A549 (cell line): Measurements from ENCODE around the gene LRFN3. TPM values are rescaled to one million over a fixed set of nuclear protein-coding genes. Genes with fewer than 3 reads are reported as not detected.
A peak's percentile ranks its signal among the peaks of the same experiment; 100 is the strongest.

Experiments used
- ATAC-seq, 2 experiments: fragments of 200-7000 bp in 1 of 2; fragments of >200 bp in 1 of 2; cut with Nextera tagmentation in 1 of 2; cut with Tn5 transposase in 1 of 2; 3 replicates each; pipeline versions ENCODE4 v1.8.0 to v1.9.1; 2018 to 2020; ENCODE audit warnings: mild to moderate bottlenecking in 1 of 2, moderate library complexity in 1 of 2
- CTCF ChIA-PET: fragments of 300-600 bp; sonication (Branson Sonifier 250); formaldehyde crosslinking; extraction: SDS; loops from one replicate; lab custom pipeline; 2021; ENCODE audit warnings: antibody characterized with exemption, inconsistent platforms; lab: Yijun Ruan, JAX
- POLR2A ChIA-PET: fragments of 350-600 bp; formaldehyde crosslinking; extraction: SDS; loops from one replicate; lab custom pipeline; 2021; ENCODE audit warnings: antibody characterized with exemption, inconsistent platforms; lab: Yijun Ruan, JAX
- DNase-seq, 2 experiments: peaks; one replicate each; pipeline versions ENCODE4 v3.0.0 to v3.0.0-alpha.2; 2011 to 2016; ENCODE audit warnings: low read depth in 1 of 2, low spot score in 1 of 2
- FAIRE-seq: peaks from 2 replicates; lab custom pipeline; 2011; peaks lifted over from hg19 to GRCh38; lab: Jason Lieb, UNC
- H3K27ac ChIP-seq, 2 experiments: fragments of >200 bp; sonication (Bioruptor Twin); formaldehyde crosslinking; 3 replicates each; pipeline ENCODE4 v1.5.1; 2016 to 2017
- H3K4me1 ChIP-seq: fragments of >200 bp; sonication (Bioruptor Twin); formaldehyde crosslinking; 3 replicates; pipeline ENCODE4 v1.6.1; 2016
- H3K4me2 ChIP-seq: fragments of >200 bp; sonication (Bioruptor Twin); formaldehyde crosslinking; 3 replicates; pipeline ENCODE4 v1.6.1; 2016
- H3K4me3 ChIP-seq: fragments of >200 bp; sonication (Bioruptor Twin); formaldehyde crosslinking; 3 replicates; pipeline ENCODE4 v1.5.1; 2016
- H3K9me3 ChIP-seq: fragments of >200 bp; sonication (Bioruptor Twin); formaldehyde crosslinking; 3 replicates; pipeline ENCODE4 v1.6.1; 2016
- BHLHE40 ChIP-seq: IDR thresholded peaks from 2 replicates; pipeline ENCODE4 v1.6.1; 2012; ENCODE audit warnings: low read depth, low read length, inconsistent platforms
- CBX8 ChIP-seq: fragments of 200-600 bp; sonication (generic); IDR thresholded peaks from 2 replicates; pipeline ENCODE4 v1.6.1; 2016
- CTCF ChIP-seq: fragments of >200 bp; sonication (Bioruptor Twin); formaldehyde crosslinking; IDR thresholded peaks from 3 replicates; pipeline ENCODE4 v1.5.1; 2016
- EHF ChIP-seq: fragments of 250-450 bp; sonication (Bioruptor Pico); IDR thresholded peaks from 2 replicates; pipeline ENCODE4 v1.5.0; 2020; ENCODE audit warnings: mild to moderate bottlenecking
- EHMT2 ChIP-seq: fragments of 200-600 bp; sonication (generic); IDR thresholded peaks from 2 replicates; pipeline ENCODE4 v1.6.1; 2016; ENCODE audit warnings: antibody characterized with exemption, low read depth, mild to moderate bottlenecking, moderate library complexity
- EP300 ChIP-seq, 2 experiments: fragments of >200 bp; sonication (Bioruptor Twin); formaldehyde crosslinking; IDR thresholded peaks; 2 replicates in 1 of 2; 3 replicates in 1 of 2; pipeline ENCODE4 v1.6.1; 2016 to 2017
- FOXS1 ChIP-seq: fragments of 250-450 bp; sonication (Bioruptor Pico); IDR thresholded peaks from 2 replicates; pipeline ENCODE4 v1.5.0; 2020; ENCODE audit warnings: mild to moderate bottlenecking, moderate library complexity
- HDAC2 ChIP-seq: fragments of 200-600 bp; sonication (generic); IDR thresholded peaks from 2 replicates; pipeline ENCODE4 v1.6.1; 2016
- HES2 ChIP-seq: fragments of >200 bp; sonication (Bioruptor Twin); formaldehyde crosslinking; IDR thresholded peaks from 2 replicates; pipeline ENCODE4 v1.6.1; 2016
- HMGXB4 ChIP-seq: fragments of 250-450 bp; sonication (Bioruptor Pico); IDR thresholded peaks from 2 replicates; pipeline ENCODE4 v1.5.0; 2021; ENCODE audit warnings: mild to moderate bottlenecking, moderate library complexity, borderline replicate concordance
- HOXA7 ChIP-seq: fragments of 250-450 bp; sonication (Bioruptor Pico); IDR thresholded peaks from 2 replicates; pipeline ENCODE4 v1.5.0; 2020; ENCODE audit warnings: mild to moderate bottlenecking, moderate library complexity
- HOXB13 ChIP-seq: fragments of 250-450 bp; sonication (Bioruptor Pico); IDR thresholded peaks from 2 replicates; pipeline ENCODE4 v1.5.0; 2020; ENCODE audit warnings: low read depth, mild to moderate bottlenecking, moderate library complexity
- JUN ChIP-seq, 2 experiments: fragments of >200 bp; sonication (Bioruptor Twin); formaldehyde crosslinking; IDR thresholded peaks; 2 replicates in 1 of 2; 3 replicates in 1 of 2; pipeline ENCODE4 v1.6.1; 2016 to 2017
- KDM5A ChIP-seq: fragments of 200-600 bp; sonication (generic); IDR thresholded peaks from 2 replicates; pipeline ENCODE4 v1.6.1; 2016; ENCODE audit warnings: antibody characterized with exemption, mild to moderate bottlenecking
- MAFK ChIP-seq: fragments of 450-650 bp; IDR thresholded peaks from 2 replicates; pipeline ENCODE4 v1.6.1; 2014; ENCODE audit not compliant: partially characterized antibody
- MAZ ChIP-seq: fragments of 150-350 bp; IDR thresholded peaks from 2 replicates; pipeline ENCODE4 v1.6.1; 2014; ENCODE audit warnings: antibody characterized with exemption, low read depth, low read length, borderline replicate concordance
- NPAS2 ChIP-seq: fragments of 250-450 bp; sonication (Bioruptor Pico); IDR thresholded peaks from 2 replicates; pipeline ENCODE4 v1.8.0; 2022; ENCODE audit warnings: mild to moderate bottlenecking, moderate library complexity, borderline replicate concordance
- PBX3 ChIP-seq: IDR thresholded peaks from 2 replicates; pipeline ENCODE4 v1.6.1; 2012
- PHF8 ChIP-seq: fragments of 200-600 bp; sonication (generic); IDR thresholded peaks from 2 replicates; pipeline ENCODE4 v1.6.1; 2016; ENCODE audit warnings: low read depth, mild to moderate bottlenecking, antibody characterized with exemption, moderate library complexity, borderline replicate concordance
- POLR2A ChIP-seq: IDR thresholded peaks from 2 replicates; pipeline ENCODE4 v1.6.1; 2012; ENCODE audit warnings: mild to moderate bottlenecking, low read length
- RARB ChIP-seq: fragments of 250-450 bp; sonication (Bioruptor Pico); IDR thresholded peaks from 2 replicates; pipeline ENCODE4 v1.8.0; 2021; ENCODE audit warnings: mild to moderate bottlenecking, moderate library complexity
- RCOR1 ChIP-seq: fragments of 150-350 bp; IDR thresholded peaks from 2 replicates; pipeline ENCODE4 v1.6.1; 2014; ENCODE audit warnings: antibody characterized with exemption, low read length, low read depth
- REST ChIP-seq: fragments of 200-600 bp; sonication (generic); IDR thresholded peaks from 2 replicates; pipeline ENCODE4 v1.6.1; 2016; ENCODE audit warnings: antibody characterized with exemption, mild to moderate bottlenecking, moderate library complexity
- RFX5 ChIP-seq: fragments of 450-650 bp; IDR thresholded peaks from 2 replicates; pipeline ENCODE4 v1.7.1; 2014; ENCODE audit warnings: antibody characterized with exemption, mild to moderate bottlenecking, moderate library complexity
- SMC3 ChIP-seq: fragments of >200 bp; sonication (Bioruptor Twin); formaldehyde crosslinking; IDR thresholded peaks from 3 replicates; pipeline ENCODE4 v1.6.1; 2018; ENCODE audit warnings: inconsistent platforms
- SREBF2 ChIP-seq: fragments of 450-650 bp; IDR thresholded peaks from 2 replicates; pipeline ENCODE4 v1.6.1; 2014; ENCODE audit warnings: mild to moderate bottlenecking, moderate library complexity
- ZFP36 ChIP-seq: fragments of 450-650 bp; IDR thresholded peaks from 2 replicates; pipeline ENCODE4 v1.6.1; 2014; ENCODE audit warnings: borderline replicate concordance; ENCODE audit not compliant: partially characterized antibody
- ZSCAN20 ChIP-seq: fragments of 250-450 bp; sonication (Bioruptor Pico); IDR thresholded peaks from 2 replicates; pipeline ENCODE4 v1.8.0; 2022; ENCODE audit warnings: mild to moderate bottlenecking, moderate library complexity
- WGBS: methylation state at CpG from one replicate; pipeline ENCODE4 v1.1.6; 2017; ENCODE audit errors: missing lambda C conversion rate; 5-methylcytosine and 5-hydroxymethylcytosine counted together
- polyA plus RNA-seq, 4 experiments: library from polyadenylated mRNA; depleted of rRNA in 3 of 4; stranded (reverse); fragments of >200 nt; fragmentation: RNase III in 1 of 4; extraction: RNeasy Plus Mini Kit Qiagen cat#74134 plus additional on column Dnase treatment in 1 of 4; gene quantifications; 2 replicates in 3 of 4; 3 replicates in 1 of 4; pipeline ENCODE4 v1.2.3, GENCODE V29; 2011 to 2017
- TF ChIP-seq, protein P1 (sequence below): fragments of 250-450 bp; sonication (Bioruptor Pico); IDR thresholded peaks from 2 replicates; pipeline ENCODE4 v1.5.0; 2020; ENCODE audit warnings: low read depth, mild to moderate bottlenecking, moderate library complexity

The LRFN3 gene
- polyA plus RNA-seq, 2 of the 4 experiments (the other 2 are of a cell fraction), result 2.4 to 16.6 TPM

- DNase-seq (no peak), FAIRE-seq (peak; percentile 32), ATAC-seq (no peak)
- H3K4me1 ChIP-seq, result peaks cover 7% of the 10 kb centered on the region; the same call in 2 of the 3 replicates
- 46% methylated on average over 7 of the region's 7 CpGs for WGBS
- TF ChIP-seq SMC3, result no peak
- TF ChIP-seq RFX5, result no peak
- TF ChIP-seq, protein P1, sequence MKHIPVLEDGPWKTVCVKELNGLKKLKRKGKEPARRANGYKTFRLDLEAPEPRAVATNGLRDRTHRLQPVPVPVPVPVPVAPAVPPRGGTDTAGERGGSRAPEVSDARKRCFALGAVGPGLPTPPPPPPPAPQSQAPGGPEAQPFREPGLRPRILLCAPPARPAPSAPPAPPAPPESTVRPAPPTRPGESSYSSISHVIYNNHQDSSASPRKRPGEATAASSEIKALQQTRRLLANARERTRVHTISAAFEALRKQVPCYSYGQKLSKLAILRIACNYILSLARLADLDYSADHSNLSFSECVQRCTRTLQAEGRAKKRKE (CRISPR knock-in tag), result no peak
- TF ChIP-seq MAZ, result no peak
- TF ChIP-seq EHF (CRISPR knock-in tag), result no peak
- TF ChIP-seq FOXS1, result no peak
- TF ChIP-seq NPAS2 (CRISPR knock-in tag), result no peak
- TF ChIP-seq JUN (IDR thresholded peaks at IDR 0.05), result no peak
- no peak for TF ChIP-seq KDM5A
- TF ChIP-seq HMGXB4, result no peak
- TF ChIP-seq ZFP36, result no peak
- TF ChIP-seq RARB, result no peak
- TF ChIP-seq HOXB13, result no peak
- TF ChIP-seq POLR2A, result no peak
- ChIA-PET POLR2A (no interaction called here), CTCF (interaction anchor here (0.6 to 1.2 kb wide), 6 partner anchors 10 to 474 kb away, joined by 3 to 4 read pairs (median 3); partner anchors contain the start of gene SYNE4)
- H3K9me3 ChIP-seq, result peaks cover 7% of the 10 kb centered on the region; the same call in 2 of the 3 replicates
- H3K27ac ChIP-seq, result no peak overlapping the region
- H3K4me3 ChIP-seq, result no peak overlapping the region
- H3K4me2 ChIP-seq, result no peak overlapping the region
Measured at GRCh38 chr19:35960432-35960972, 24.3 kb downstream of the LRFN3 start.

- POLR2A ChIA-PET, result no interaction called here
- TF ChIP-seq PHF8 (no peak), RCOR1 (no peak), BHLHE40 (no peak), EP300 (IDR thresholded peaks at IDR 0.05) (no peak), EHF (CRISPR knock-in tag) (no peak), HES2 (no peak), HOXB13 (peak; percentile 81; the same call in 1 of the 2 replicates), HOXA7 (no peak), CTCF (no peak), HDAC2 (no peak), CBX8 (no peak), MAFK (no peak), SMC3 (no peak), ZSCAN20 (CRISPR knock-in tag) (no peak), POLR2A (no peak), REST (peak; percentile 98), SREBF2 (no peak), PBX3 (no peak), EHMT2 (peak; percentile 76), FOXS1 (0 out of 2 replicates have a peak, but pooled peaks have one; percentile 23)
Measured at GRCh38 chr19:35963514-35963913, 27.3 kb downstream of the LRFN3 start.

More at GRCh38 chr19:35963514-35963913, 27.3 kb downstream of the LRFN3 start:
- FAIRE-seq (peak; percentile 98), ATAC-seq (peak; percentile 65 to 70), DNase-seq (peak; percentile 70 to 75)
- Histone ChIP-seq H3K9me3 (no peaks in the 10 kb centered on the region), H3K27ac (no peak overlapping the region), H3K4me1 (peaks cover 7% of the 10 kb centered on the region; the same call in 2 of the 3 replicates), H3K4me3 (no peak overlapping the region), H3K4me2 (no peak overlapping the region)
- CTCF ChIA-PET, result interaction anchor here (0.6 to 2.0 kb wide), 7 partner anchors 10 to 429 kb away, joined by 3 to 8 read pairs (median 4); no protein-coding TSS in a partner anchor
- WGBS, result 11% methylated on average over 9 of the region's 9 CpGs
